GM23248 (cell line): ENCODE data around the gene FOXO1.

ENCODE experiments used
- EZH2 ChIP-seq: fragments of 200-600 bp; sonication (generic); IDR thresholded peaks from 2 replicates; pipeline ENCODE4 v1.6.1; 2018; ENCODE audit warnings: antibody characterized with exemption, mild to moderate bottlenecking; ENCODE audit not compliant: insufficient read depth, poor library complexity, severe bottlenecking
- EZH2phosphoT487 ChIP-seq: fragments of 200-600 bp; sonication (generic); IDR thresholded peaks from 2 replicates; pipeline ENCODE4 v1.6.1; 2018; ENCODE audit warnings: antibody characterized with exemption, moderate library complexity, mild to moderate bottlenecking, low read depth; ENCODE audit not compliant: insufficient read depth

GRCh38 chr13:40576369-40576768 lies 90.1 kb downstream of the FOXO1 start:
- no peak for TF ChIP-seq EZH2phosphoT487
- no peak for TF ChIP-seq EZH2
